NCI-H446 (cell line): ENCODE measurements around the gene ADCK2.
"Not testable (repeated sequence)": the region's sequence is repeated elsewhere in the genome, so short reads cannot be mapped to it uniquely, and the experiment has no call there.

Source experiments
- DNase-seq, 2 experiments: peaks; one replicate each; lab custom pipeline; 2025; lab: John Stamatoyannopoulos, UW

ADCK2 gene

DNA sequence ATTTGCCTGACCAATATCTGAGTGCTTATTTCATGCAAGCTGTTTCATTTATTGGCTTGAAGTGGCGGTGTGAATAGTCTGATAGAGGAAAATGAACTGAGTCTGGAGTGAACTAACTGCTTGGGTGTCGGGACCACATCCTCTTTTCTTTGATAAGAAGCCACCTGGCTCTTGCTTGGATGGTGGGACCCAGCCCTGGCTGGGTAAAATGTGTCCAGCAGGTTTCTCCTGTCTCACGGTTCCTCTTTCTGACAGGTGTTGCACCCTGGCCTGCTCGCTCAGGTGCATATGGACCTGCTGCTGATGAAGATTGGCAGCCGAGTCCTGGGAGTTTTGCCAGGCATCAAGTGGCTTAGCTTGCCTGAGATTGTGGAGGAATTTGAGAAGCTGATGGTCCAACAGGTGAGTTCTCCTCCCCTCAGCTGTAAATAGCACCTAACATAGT is 1.6 kb downstream of the ADCK2 start:
- no peak for DNase-seq

DNA sequence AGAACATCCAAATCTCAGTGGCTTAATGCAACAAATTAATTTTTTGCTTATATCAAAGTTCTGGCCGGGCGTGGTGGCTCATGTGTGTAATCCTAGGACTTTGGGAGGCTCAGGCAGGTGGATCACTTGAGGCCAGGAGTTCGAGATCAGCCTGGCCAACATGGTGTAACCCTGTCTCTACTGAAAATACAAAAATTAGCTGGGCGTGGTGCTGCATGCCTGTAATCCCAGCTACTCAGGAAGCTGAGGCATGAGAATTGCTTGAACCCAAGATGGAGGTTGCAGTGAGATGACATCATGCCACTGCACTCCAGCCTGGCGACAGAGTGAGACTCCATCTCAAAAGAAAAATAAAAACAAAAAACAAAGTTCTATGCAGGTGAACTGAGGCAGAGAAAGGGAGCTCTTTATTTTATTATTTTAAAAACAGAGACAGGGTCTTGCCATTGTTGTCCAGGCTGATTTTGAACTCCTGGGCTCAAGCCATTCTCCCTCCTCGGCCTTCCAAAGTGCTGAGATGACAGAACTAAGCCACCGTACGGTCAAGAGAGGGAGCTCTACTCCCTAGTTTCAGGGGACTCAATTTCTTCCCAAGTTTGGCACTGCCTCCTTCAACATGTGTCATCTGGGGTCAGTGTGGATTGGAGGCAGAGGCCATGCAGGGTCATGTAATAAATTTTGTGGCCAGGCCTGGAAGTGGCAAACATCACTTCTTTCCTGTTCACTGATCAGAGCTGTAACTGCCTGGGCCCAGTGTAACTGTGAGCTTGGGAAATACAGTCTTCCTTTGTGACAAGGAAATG is 2.4 kb downstream of the ADCK2 start:
- DNase-seq: peak in 1 of 2 experiments; percentile 44

DNA sequence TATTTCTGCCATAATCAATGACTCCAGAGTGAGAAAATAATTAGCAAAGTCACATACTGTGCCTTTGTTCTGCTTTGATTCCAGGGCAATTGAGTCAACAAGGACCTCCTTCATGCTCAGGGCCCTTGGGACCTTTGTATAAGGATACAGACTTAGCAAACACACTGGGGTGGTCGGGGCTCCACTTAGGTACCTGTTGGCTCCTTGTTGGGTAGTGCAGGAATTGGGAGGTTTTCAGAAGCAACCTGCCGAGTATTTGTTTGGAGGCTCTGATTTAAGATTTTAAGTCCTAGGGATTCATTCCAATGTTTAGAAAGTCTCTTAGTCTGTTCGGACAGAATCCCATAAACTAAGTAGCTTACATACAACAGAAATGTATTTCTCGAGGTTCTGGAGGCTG is 3.0 kb downstream of the ADCK2 start:
- DNase-seq: no peak

- DNase-seq: no peak
Measured at GRCh38 chr7:140676306-140676705, 3.6 kb downstream of the ADCK2 start.

DNA sequence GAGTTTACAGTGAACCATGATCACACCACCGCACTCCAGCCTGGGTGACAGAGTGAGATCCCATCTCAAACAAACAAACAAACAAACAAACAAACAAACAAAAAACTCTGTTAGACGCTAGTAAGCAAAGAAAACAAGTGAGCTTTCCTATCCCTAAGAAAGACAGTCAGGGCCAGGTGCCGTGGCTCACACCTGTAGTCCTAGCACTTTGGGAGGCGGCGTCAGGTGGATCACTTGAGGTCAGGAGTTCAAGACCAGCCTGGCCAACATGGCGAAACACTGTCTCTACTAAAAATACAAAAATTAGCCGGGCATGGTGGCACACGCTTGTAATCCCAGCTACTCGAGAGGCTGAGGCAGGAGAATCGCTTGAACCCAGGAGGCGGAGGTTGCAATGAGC is 4.2 kb downstream of the ADCK2 start:
- not testable (repeated sequence) for DNase-seq

GRCh38 chr7:140677496-140677895 is 4.8 kb downstream of the ADCK2 start:
- no peak for DNase-seq

- no peak for DNase-seq
Measured at GRCh38 chr7:140678081-140678815, 5.5 kb downstream of the ADCK2 start.

GRCh38 chr7:140678816-140679130 is 6.0 kb downstream of the ADCK2 start:
- no peak for DNase-seq

GRCh38 chr7:140679186-140679585 is 6.4 kb downstream of the ADCK2 start:
- no peak for DNase-seq

- no peak for DNase-seq
Measured at GRCh38 chr7:140680886-140681285, 8.1 kb downstream of the ADCK2 start.

- no peak for DNase-seq
Measured at GRCh38 chr7:140681766-140682165, 9.0 kb downstream of the ADCK2 start.

DNA sequence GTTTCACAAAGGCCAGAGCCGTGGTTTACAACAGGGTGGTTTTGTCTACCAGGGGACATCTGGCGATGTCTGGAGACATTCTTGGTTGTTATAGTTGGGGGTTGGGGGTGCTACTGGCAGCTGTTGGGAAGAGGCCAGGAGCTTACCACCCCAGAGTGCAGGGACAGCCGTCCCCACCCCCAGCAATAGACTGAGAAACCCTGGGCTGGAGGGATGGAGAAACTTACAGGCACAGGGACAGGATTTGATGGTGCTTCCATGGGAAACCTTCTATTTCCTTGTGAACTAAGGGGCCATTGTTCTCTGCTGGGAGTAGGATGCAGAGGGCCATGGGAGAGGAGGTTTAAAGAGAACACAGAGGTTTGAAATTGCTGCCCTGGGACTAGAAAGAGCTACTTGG is 10.9 kb downstream of the ADCK2 start:
- no peak for DNase-seq

DNA sequence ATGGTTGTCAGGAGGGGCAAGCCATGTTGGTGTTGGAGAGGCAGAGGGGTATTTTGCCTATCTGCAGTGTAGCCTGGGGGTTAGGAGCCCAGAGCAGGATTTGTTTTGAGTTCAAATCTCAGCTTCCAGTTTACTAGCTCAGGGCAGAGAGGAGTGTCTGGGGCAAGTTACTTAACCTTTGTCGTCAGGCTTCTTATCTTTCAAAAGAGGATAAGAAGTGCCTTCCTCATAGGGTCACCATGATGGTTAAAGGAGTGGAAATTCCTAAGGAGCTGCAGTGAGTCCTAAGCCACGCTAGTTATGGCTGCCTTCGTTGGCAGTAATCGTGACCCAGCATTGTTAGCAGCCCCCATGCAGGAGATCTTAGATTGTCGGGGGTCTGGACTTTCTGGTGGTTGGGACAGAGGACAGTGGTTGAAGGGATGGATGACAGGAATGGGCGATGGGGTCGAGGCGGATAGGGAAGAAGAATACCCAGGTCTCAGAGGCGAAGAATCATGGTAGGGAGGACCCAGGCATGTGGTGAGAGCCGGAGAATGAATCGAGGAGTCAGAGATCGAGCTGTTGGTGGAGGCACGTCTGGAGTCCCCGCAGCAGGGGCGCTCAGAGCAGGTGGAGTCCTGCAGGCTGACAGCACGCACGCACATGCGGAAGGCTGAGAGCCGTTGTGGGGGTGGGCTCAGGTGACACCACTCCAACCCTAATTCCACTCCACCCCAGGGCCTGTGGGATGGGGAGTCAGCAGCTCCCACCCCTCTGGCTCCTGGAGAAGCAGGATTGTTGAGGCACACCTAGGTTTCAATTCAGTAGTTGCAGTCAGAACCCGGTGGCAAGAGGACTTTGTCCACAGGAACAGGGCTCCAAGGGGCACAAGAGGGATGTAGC is 11.6 kb downstream of the ADCK2 start:
- DNase-seq: no peak

DNA sequence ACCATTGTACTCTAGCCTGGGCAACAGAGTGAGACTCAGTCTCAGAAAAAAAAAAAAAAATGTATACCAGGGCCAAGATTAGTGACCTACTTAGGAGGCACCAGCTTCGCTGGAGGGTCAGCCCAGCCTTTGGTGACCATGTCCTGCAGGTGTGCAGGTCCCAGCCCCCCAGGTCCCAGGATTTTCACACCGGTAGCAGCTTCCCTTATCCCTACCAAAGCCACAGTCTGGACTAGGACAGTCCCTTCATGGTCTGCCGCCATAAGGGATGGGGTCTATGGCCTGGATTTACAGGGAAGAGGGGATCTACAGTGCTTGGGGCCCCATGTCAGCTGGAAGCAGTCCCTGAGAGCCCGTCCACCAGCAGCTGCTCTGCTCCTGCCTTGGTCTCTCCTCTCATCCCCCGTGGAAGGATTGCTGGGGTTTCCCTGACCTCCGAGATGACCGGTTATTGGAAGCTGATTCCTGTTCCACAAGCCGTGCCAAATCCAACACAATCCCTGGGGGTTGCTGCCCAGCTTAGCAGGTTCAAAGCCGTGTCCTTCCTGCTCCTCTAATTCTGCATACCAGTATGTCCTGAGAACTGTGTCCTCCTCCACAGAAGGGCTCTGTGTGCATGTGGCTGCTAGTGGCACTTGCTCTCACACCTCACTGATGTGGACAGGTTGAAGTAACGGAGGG is 12.8 kb downstream of the ADCK2 start:
- DNase-seq: no peak

DNA sequence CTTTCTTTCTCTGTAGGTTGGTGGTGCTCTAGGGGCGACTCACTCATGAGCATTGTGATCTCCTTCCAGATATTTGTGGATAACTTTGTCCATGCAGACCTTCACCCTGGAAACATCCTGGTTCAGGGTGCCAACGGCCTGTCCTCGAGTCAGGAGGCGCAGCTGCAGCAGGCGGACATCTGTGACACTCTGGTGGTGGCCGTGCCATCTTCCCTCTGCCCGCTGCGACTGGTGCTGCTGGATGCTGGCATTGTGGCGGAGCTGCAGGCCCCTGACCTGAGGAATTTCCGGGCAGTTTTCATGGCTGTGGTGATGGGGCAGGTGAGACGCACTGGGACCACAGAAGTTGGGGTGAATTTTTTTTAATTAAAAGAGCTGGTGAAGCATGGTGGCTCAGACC is 14.2 kb downstream of the ADCK2 start:
- no peak for DNase-seq

DNA sequence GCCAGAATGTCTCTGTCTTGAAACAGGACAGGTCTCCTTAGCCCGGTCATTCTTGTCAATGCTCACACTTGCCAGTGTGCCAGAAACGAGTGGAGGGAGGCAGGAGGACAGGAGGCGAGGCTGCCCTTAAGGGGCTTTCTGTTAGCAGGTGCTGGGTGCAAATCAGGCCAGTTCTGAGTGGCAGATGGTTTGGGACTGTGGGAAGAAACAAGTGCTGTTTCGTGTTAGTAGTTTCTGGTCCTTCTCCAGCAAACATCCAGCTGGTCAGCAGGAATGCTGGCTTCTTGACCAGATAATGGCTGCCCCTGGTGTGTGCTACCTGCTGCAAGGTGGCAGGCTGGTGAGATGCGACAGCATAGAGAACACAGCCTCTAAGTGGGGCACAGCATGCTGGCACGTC is 15.6 kb downstream of the ADCK2 start:
- DNase-seq: no peak

DNA sequence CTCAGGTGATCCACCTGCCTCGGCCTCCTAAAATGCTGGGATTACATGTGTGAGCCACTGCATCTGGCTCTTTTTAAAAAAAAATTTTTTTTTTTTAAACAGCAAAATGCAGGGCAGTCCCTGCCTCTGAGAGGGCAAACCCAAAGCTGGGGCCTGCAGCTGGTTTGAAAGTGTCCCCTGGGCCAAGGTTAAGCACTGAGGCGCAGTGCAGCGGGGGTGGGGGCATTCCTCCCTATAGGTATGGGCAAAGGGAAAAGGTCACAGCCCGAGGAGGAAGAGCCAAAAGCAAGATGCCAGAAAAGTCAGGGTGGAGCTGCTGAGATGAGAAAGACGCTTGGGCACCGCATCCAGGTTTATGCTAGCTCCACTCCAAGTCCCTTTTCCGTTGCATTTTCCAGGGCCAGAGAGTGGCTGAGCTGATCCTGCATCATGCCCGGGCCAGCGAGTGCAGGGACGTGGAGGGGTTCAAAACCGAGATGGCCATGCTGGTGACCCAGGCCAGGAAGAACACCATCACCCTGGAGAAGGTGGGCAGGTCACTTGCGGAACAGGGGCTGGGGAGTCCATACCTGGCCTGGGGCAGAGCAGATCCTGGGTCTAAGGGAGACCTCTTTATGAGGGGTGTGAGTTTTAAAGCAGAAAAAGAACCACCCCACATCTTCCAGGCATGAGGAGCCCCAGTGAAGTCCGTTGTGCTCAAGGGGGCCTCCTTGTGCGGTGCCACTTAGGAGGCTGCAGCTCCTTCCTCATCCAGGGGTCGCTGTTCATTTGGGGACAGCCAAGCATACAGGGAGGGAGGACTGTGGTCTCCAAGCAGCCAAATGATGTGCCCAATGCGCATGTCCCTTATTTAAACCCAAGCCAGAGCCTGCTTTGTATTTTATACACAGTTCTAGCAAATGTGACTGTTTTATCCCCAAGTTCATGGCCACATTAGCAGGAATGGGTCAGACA is 16.7 kb downstream of the ADCK2 start:
- DNase-seq: no peak

DNA sequence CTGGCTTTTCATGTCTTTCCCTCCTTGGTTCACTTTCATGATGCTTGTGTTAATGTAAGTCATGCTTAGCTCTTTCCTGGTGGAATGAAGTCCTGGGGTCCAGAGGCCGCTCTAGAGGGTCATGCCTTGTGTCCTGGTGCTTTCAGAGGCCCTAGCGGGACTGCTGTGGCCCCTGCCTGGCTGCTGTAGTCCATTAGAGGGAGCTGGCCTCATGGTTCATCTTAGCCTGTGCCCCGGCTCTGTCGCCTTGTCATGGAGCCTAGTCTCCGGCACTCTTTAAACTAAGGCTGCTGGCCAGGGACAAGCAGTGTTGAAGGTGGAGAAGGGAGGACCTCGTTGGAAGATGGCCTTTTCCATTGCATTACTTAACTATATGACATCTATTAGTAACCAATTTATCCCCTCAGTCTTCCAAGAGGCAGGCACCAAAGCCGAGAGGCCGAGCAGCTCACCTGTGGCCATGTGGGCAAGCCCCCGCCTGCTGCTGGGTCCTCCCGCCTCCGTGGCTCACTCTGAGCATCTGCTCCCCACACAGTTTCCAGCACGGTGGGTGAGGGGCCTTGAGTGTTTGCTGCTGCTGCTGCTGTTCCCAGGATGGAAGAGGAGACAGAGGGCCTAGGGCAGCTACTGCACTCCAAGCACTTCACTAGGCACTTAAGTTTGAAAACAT is 18.8 kb downstream of the ADCK2 start:
- no peak for DNase-seq

DNA sequence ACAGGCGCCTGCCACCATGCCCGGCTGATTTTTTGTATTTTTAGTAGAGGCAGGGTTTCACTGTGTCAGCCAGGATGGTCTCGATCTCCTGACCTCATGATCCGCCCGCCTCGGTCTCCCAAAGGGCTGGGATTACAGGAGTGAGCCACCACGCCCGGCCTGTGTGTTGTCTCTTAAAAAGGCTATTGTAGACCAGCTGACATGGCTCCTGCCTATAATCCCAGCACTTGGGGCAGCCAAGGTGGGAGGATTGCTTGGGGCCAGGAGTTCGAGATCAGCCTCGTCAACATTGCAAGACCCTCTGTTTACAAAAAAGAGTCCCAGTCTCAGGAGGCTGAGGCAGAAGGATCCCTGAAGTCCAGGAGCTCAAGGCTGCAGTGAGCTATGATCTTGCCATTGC is 21.1 kb downstream of the ADCK2 start:
- DNase-seq: not testable (repeated sequence)

GRCh38 chr7:140694592-140694991 is 21.8 kb downstream of the ADCK2 start:
- no peak for DNase-seq
